H1 (cell line): Measurements from ENCODE around the gene ZNF462. TPM values are rescaled to one million over a fixed set of nuclear protein-coding genes. Genes with fewer than 3 reads are reported as not detected.

Source experiments
- CBX8 ChIP-seq: fragments of 300-800, 300-1000 bp; sonication (generic); IDR thresholded peaks from 2 replicates; pipeline ENCODE4 v1.7.1; 2016; ENCODE audit warnings: low read depth, low read length, borderline replicate concordance
- JUND ChIP-seq: IDR thresholded peaks from 2 replicates; pipeline ENCODE4 v1.6.1; 2011; ENCODE audit warnings: mild to moderate bottlenecking, improper control_type of control experiment, low read length
- SP4 ChIP-seq: IDR thresholded peaks from 2 replicates; pipeline ENCODE4 v1.6.1; 2012; ENCODE audit warnings: low read length, inconsistent platforms
- polyA plus RNA-seq, 7 experiments: library from polyadenylated mRNA; depleted of rRNA in 3 of 7; stranded (reverse) in 5 of 7; unstranded in 2 of 7; fragments of >200 nt in 5 of 7; fragments of 200-250 nt in 2 of 7; gene quantifications; 1 replicate in 5 of 7; 2 replicates in 1 of 7; 4 replicates in 1 of 7; pipeline versions ENCODE4 v1.2.1 to v1.2.3, GENCODE V29; 2011 to 2013; ENCODE audit warnings: missing spikeins in 2 of 7, mixed read lengths in 2 of 7
- total RNA-seq: library from RNA; stranded (reverse); fragmentation: NEBNext Ultra II Directional; extraction: Animal tissue kit (Norgen Biotek cat#: 25700); gene quantifications from 2 replicates; pipeline ENCODE4 v1.2.1, GENCODE V29; 2021
- TF ChIP-seq, protein P1 (sequence below), 3 experiments: IDR thresholded peaks; 1 replicate in 2 of 3; 2 replicates in 1 of 3; pipeline versions ENCODE4 v1.5.1 to v1.6.1; 2011; ENCODE audit warnings: low read length in 3 of 3, mild to moderate bottlenecking in 3 of 3, inconsistent platforms in 2 of 3, low read depth in 1 of 3, moderate library complexity in 1 of 3; ENCODE audit not compliant: insufficient read depth in 1 of 3; ENCODE audit errors: control extremely low read depth in 1 of 3

ZNF462 gene
- total and polyA plus RNA-seq, 2 of the 8 experiments (the other 6 are each of a cell fraction or from before 2014, with no cell fraction given): 30.0 to 163 TPM

- TF ChIP-seq JUND (no peak), CBX8 (no peak), SP4 (no peak)
- TF ChIP-seq, protein P1, sequence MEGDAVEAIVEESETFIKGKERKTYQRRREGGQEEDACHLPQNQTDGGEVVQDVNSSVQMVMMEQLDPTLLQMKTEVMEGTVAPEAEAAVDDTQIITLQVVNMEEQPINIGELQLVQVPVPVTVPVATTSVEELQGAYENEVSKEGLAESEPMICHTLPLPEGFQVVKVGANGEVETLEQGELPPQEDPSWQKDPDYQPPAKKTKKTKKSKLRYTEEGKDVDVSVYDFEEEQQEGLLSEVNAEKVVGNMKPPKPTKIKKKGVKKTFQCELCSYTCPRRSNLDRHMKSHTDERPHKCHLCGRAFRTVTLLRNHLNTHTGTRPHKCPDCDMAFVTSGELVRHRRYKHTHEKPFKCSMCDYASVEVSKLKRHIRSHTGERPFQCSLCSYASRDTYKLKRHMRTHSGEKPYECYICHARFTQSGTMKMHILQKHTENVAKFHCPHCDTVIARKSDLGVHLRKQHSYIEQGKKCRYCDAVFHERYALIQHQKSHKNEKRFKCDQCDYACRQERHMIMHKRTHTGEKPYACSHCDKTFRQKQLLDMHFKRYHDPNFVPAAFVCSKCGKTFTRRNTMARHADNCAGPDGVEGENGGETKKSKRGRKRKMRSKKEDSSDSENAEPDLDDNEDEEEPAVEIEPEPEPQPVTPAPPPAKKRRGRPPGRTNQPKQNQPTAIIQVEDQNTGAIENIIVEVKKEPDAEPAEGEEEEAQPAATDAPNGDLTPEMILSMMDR (IDR thresholded peaks at IDR 0.05; ENCODE audit: control extremely low read depth in 1 of 3, insufficient read depth in 1 of 3, low read depth in 1 of 3, low read length in 3 of 3): no peak
These were observed 17.1 kb downstream of the ZNF462 start (continued) for GRCh38 chr9:106880081-106880480.
